Natural killer cell (primary cell): Measurements from ENCODE around the gene EIF4G1. TPM values are rescaled to one million over a fixed set of nuclear protein-coding genes. Genes with fewer than 3 reads are reported as not detected.

ENCODE experiments used
- ATAC-seq, 3 donors: fragments of 150-1000 bp in 2 of 3; fragments of 200-7000 bp in 1 of 3; cut with Tn5 transposase; 1 replicate in 1 of 3; 2 replicates in 2 of 3; pipeline ENCODE4 v1.10.0; 2021; ENCODE audit warnings: mild to moderate bottlenecking in 2 of 3, moderate library complexity in 2 of 3
- DNase-seq, 2 donors: peaks; one replicate each; pipeline versions ENCODE4 v3.0.0 to v3.0.0-alpha.2; 2013 to 2021; ENCODE audit warnings: mixed read lengths in 1 of 2
- H3K27ac ChIP-seq: one replicate; pipeline ENCODE4 v1.5.1; 2013; ENCODE audit warnings: mild to moderate bottlenecking, low read length
- H3K27me3 ChIP-seq: one replicate; pipeline ENCODE4 v1.6.1; 2013; ENCODE audit warnings: low read length; ENCODE audit not compliant: control insufficient read depth, insufficient read depth
- H3K36me3 ChIP-seq: one replicate; pipeline ENCODE4 v1.6.1; 2013; ENCODE audit warnings: low read length; ENCODE audit not compliant: control insufficient read depth, insufficient read depth
- H3K4me1 ChIP-seq: one replicate; pipeline ENCODE4 v1.6.1; 2013; ENCODE audit warnings: low read length; ENCODE audit not compliant: control insufficient read depth, insufficient read depth
- H3K4me3 ChIP-seq: one replicate; pipeline ENCODE4 v1.5.1; 2013; ENCODE audit warnings: low read length
- H3K9me3 ChIP-seq: one replicate; pipeline ENCODE4 v1.6.1; 2013; ENCODE audit warnings: low read length; ENCODE audit not compliant: control insufficient read depth, insufficient read depth
- H3K27ac Mint-ChIP-seq, 2 donors: one replicate each; pipeline ENCODE4 v1.8.0; 2022; ENCODE audit warnings: mild to moderate bottlenecking in 2 of 2, mixed read lengths in 2 of 2, moderate library complexity in 1 of 2
- H3K27me3 Mint-ChIP-seq, 2 donors: one replicate each; pipeline ENCODE4 v1.8.0; 2022; ENCODE audit warnings: low read depth in 2 of 2, mixed read lengths in 2 of 2
- H3K36me3 Mint-ChIP-seq: one replicate; pipeline ENCODE4 v1.8.0; 2022; ENCODE audit warnings: mixed read lengths
- H3K4me1 Mint-ChIP-seq, 2 donors: one replicate each; pipeline ENCODE4 v1.8.0; 2022; ENCODE audit warnings: mixed read lengths in 2 of 2
- H3K4me3 Mint-ChIP-seq: one replicate; pipeline ENCODE4 v1.8.0; 2022; ENCODE audit warnings: mild to moderate bottlenecking, moderate library complexity, mixed read lengths
- H3K9me3 Mint-ChIP-seq, 2 donors: one replicate each; pipeline ENCODE4 v1.8.0; 2022; ENCODE audit warnings: mixed read lengths in 2 of 2
- CTCF ChIP-seq: fragments of 200-600 bp; IDR thresholded peaks from one replicate; pipeline ENCODE4 v1.8.0; 2022; ENCODE audit warnings: antibody characterized with exemption
- whole genome bisulfite sequencing: methylation state at CpG from one replicate; pipeline ENCODE4 v1.1.7; 2013; ENCODE audit warnings: missing lambda C conversion rate; ENCODE audit not compliant: insufficient coverage; 5-methylcytosine and 5-hydroxymethylcytosine counted together
- intact Hi-C: fragments of 100-400 bp; cut with micrococcal nuclease; formaldehyde crosslinking; loops from one replicate; pipeline ENCODE4 v1.14.2; 2022
- total RNA-seq, 4 donors: library from RNA; stranded (reverse); fragments of 120-200 nt in 1 of 4; gene quantifications; one replicate each; pipeline versions ENCODE4 v1.2.3 to v1.2.4, GENCODE V29; 2013 to 2022

Gene EIF4G1
- total RNA-seq, 3 donors from 2014 or later (not counting 1 experiment from before 2014, with no cell fraction given) = 220 to 235 (median 227) TPM

- intact Hi-C loops = no loop called here
- no peak for TF ChIP-seq CTCF
- Histone ChIP-seq H3K27ac (no peak overlapping the region), H3K4me1 (peaks cover 5% of the 10 kb centered on the region), H3K4me3 (no peak overlapping the region), H3K36me3 (no peaks in the 10 kb centered on the region), H3K9me3 (no peaks in the 10 kb centered on the region), H3K27me3 (peaks cover 8% of the 10 kb centered on the region)
- Mint-ChIP-seq H3K4me1 (peaks cover 0 to 18% of the 10 kb centered on the region in 2 donors), H3K27me3 (peaks cover 47 to 52% of the 10 kb centered on the region in 2 donors), H3K4me3 (no peak overlapping the region), H3K27ac (no peak overlapping the region), H3K9me3 (no peaks in the 10 kb centered on the region), H3K36me3 (no peaks in the 10 kb centered on the region)
- 88% methylated on average over 12 of the region's 12 CpGs for WGBS
- ATAC-seq (no peak), DNase-seq (no peak)
These were observed 61.5 kb downstream of the EIF4G1 start for GRCh38 chr3:184375747-184376461.

GRCh38 chr3:184377374-184377773, 63.0 kb downstream of the EIF4G1 start:
- H3K4me3 ChIP-seq = no peak overlapping the region
- no peak overlapping the region for H3K27ac ChIP-seq
- TF ChIP-seq CTCF = no peak
- Mint-ChIP-seq H3K4me3 (no peak overlapping the region), H3K9me3 (no peaks in the 10 kb centered on the region), H3K4me1 (peaks cover 0 to 20% of the 10 kb centered on the region in 2 donors), H3K27ac (no peak overlapping the region), H3K36me3 (no peaks in the 10 kb centered on the region), H3K27me3 (peaks cover 47 to 66% of the 10 kb centered on the region in 2 donors)
- H3K9me3 ChIP-seq = no peaks in the 10 kb centered on the region
- DNase-seq (no peak), ATAC-seq (no peak)
- peaks cover 14% of the 10 kb centered on the region for H3K4me1 ChIP-seq
- no peaks in the 10 kb centered on the region for H3K36me3 ChIP-seq
- 53% methylated on average over 5 of the region's 5 CpGs for WGBS
- intact Hi-C loops = no loop called here
- peaks cover 18% of the 10 kb centered on the region for H3K27me3 ChIP-seq

GRCh38 chr3:184377882-184378445, 63.6 kb downstream of the EIF4G1 start, which contains the start of gene THPO:
THPO (minus strand) TSS chr3:184378207; CDS start chr3:184376259, 1,948 bp downstream.
- Mint-ChIP-seq H3K27ac (no peak within 1 kb of the TSS), H3K9me3 (no peaks in the 10 kb centered on the region), H3K27me3 (peaks cover 47 to 72% of the 10 kb centered on the region in 2 donors), H3K4me1 (peaks cover 0 to 20% of the 10 kb centered on the region in 2 donors), H3K4me3 (peak within 1 kb of the TSS; percentile 83), H3K36me3 (no peaks in the 10 kb centered on the region)
- intact Hi-C loops = no loop called here
- peaks cover 23% of the 10 kb centered on the region for H3K27me3 ChIP-seq
- no peak for ATAC-seq
- H3K4me1 ChIP-seq = peaks cover 14% of the 10 kb centered on the region
- no peaks in the 10 kb centered on the region for H3K36me3 ChIP-seq
- no peak within 1 kb of the TSS for H3K27ac ChIP-seq
- WGBS = 85% methylated on average over 6 of the region's 7 CpGs
- no peaks in the 10 kb centered on the region for H3K9me3 ChIP-seq
- no peak for TF ChIP-seq CTCF
- no peak for DNase-seq
- H3K4me3 ChIP-seq = no peak within 1 kb of the TSS
